Uterus (tissue), 4 donors: ENCODE results near the gene TTC31. TPM values are rescaled to one million over a fixed set of nuclear protein-coding genes. Genes with fewer than 3 reads are reported as not detected.

Experiments used
- DNase-seq, 2 donors: peaks; one replicate each; pipeline ENCODE4 v3.0.0-alpha.2; 2019 to 2020
- H3K27ac ChIP-seq, 2 donors: fragments of 200-600 bp; sonication (generic); 1 replicate in 1 of 2; 2 replicates in 1 of 2; pipeline ENCODE4 v1.5.1; 2016 to 2018
- H3K27me3 ChIP-seq, 2 donors: fragments of 200-600 bp; sonication (generic); one replicate each; pipeline ENCODE4 v1.5.1; 2018 to 2019; ENCODE audit warnings: control low read depth in 1 of 2
- H3K36me3 ChIP-seq, 2 donors: fragments of 200-600 bp; sonication (generic); one replicate each; pipeline ENCODE4 v1.5.1; 2019; ENCODE audit warnings: control low read depth in 1 of 2
- H3K4me1 ChIP-seq, 2 donors: fragments of 200-600 bp; sonication (generic); one replicate each; pipeline ENCODE4 v1.5.1; 2018 to 2019; ENCODE audit warnings: control low read depth in 1 of 2
- H3K4me3 ChIP-seq, 2 donors: fragments of 200-600 bp; sonication (generic); 1 replicate in 1 of 2; 2 replicates in 1 of 2; pipeline ENCODE4 v1.5.1; 2018 to 2019; ENCODE audit warnings: mild to moderate bottlenecking in 1 of 2
- H3K9me3 ChIP-seq, 2 donors: fragments of 200-600 bp; sonication (generic); one replicate each; pipeline ENCODE4 v1.5.1; 2019; ENCODE audit warnings: control low read depth in 1 of 2
- POLR2A ChIP-seq, 2 donors: fragments of 450-650 bp; IDR thresholded peaks; one replicate each; pipeline ENCODE4 v1.6.1; 2016; ENCODE audit warnings: antibody characterized with exemption in 2 of 2, mild to moderate bottlenecking in 1 of 2, moderate library complexity in 1 of 2
- intact Hi-C: fragments of 100-400 bp; cut with DNase I; formaldehyde crosslinking; loops from one replicate; pipeline ENCODE4 v1.15.1; 2023; ENCODE audit warnings: low total_unique reads
- total RNA-seq, 4 donors: library from RNA; depleted of rRNA in 3 of 4; stranded (reverse); fragments of >200 nt in 3 of 4; gene quantifications; one replicate each; pipeline versions ENCODE4 v1.1.0 to v1.2.4, GENCODE V29; 2014 to 2023
- TF ChIP-seq, protein P1 (sequence below), 4 experiments: fragments of 200-600 bp in 2 of 4; fragments of 450-650 bp in 2 of 4; sonication (generic) in 2 of 4; IDR thresholded peaks; one replicate each; pipeline ENCODE4 v1.5.1; 2016 to 2019; ENCODE audit warnings: antibody characterized with exemption in 4 of 4, mild to moderate bottlenecking in 2 of 4, moderate library complexity in 1 of 4
- donor health status: DM: yes; HTN: yes; CAD: no.

The TTC31 gene
- total RNA-seq, 4 donors from 2014 or later: 8.5 to 29.2 (median 17.5) TPM

DNA sequence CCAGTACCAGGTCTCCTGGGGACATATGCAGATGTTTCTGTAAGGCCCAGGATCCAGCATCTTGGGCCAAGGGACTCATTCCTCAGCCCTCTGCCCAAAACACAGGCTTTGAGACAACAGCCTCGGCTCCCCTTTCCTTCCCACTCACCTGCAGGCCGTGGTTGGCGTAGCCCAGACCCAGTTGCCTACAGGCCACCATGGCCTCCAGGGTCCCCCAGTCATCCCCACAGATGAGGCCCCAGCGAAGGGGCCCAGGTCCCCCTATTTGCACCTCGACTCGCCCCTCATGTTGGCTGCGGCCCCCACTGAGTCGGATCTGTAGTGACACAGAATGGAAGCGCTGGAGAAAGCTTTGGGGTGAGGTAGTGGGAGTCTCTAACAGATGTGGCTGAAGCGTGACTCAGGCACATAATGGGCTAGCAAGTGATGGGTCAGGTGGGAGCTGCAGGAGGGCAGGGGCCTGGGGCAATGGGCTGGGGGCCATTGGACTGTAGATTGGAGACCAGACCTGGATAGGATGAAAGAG lies 52.6 kb downstream of the TTC31 start:
- no peak for DNase-seq
- TF ChIP-seq, protein P1, sequence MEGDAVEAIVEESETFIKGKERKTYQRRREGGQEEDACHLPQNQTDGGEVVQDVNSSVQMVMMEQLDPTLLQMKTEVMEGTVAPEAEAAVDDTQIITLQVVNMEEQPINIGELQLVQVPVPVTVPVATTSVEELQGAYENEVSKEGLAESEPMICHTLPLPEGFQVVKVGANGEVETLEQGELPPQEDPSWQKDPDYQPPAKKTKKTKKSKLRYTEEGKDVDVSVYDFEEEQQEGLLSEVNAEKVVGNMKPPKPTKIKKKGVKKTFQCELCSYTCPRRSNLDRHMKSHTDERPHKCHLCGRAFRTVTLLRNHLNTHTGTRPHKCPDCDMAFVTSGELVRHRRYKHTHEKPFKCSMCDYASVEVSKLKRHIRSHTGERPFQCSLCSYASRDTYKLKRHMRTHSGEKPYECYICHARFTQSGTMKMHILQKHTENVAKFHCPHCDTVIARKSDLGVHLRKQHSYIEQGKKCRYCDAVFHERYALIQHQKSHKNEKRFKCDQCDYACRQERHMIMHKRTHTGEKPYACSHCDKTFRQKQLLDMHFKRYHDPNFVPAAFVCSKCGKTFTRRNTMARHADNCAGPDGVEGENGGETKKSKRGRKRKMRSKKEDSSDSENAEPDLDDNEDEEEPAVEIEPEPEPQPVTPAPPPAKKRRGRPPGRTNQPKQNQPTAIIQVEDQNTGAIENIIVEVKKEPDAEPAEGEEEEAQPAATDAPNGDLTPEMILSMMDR (IDR thresholded peaks at IDR 0.05): no peak
- TF ChIP-seq POLR2A (IDR thresholded peaks at IDR 0.05): no peak
- intact Hi-C loops: no loop called here

DNA sequence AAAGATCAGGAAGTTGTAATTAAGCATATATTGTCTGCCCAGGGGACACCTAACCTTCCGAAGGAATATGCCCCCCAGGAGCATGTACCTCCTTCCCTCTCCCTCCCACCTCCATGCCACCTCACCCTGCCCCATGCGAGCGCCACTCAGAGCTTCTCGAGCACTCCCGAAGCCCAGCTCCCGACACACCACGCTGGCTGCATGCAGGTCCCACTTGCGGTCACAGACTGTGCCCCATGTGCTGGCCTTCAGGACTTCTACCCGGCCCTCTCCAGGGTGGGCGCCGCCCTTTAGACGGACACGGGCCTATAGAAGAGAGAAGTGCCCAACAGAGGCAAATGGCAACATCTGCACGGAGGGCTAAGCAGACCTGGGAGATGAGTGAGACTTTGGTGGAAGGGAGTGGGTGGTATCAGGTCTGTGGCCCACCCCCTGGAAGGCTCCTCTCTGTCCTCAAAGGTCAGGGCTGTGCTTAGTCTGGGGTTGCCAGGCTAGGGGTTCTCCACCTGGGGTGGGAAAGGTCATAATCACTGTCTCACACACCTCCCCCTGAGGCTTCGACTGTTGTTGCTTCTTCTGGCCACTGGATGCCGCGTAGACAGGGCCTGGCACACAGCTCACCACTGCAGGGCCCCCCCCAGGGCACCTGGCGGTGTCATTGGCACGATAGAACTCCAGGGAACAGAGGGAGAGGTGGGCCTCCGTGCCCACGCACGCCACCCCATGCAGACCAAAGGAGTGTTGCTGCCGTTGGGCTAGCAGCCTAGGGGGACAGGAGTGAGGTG lies 53.5 kb downstream of the TTC31 start:
- H3K27ac ChIP-seq: no peak overlapping the region
- DNase-seq: no peak
- no peak for TF ChIP-seq POLR2A (IDR thresholded peaks at IDR 0.05)
- TF ChIP-seq, protein P1 (IDR thresholded peaks at IDR 0.05): no peak
- H3K36me3 ChIP-seq: no peaks in the 10 kb centered on the region
- no peaks in the 10 kb centered on the region for H3K9me3 ChIP-seq
- no peaks in the 10 kb centered on the region for H3K4me1 ChIP-seq
- no peak overlapping the region for H3K4me3 ChIP-seq
- intact Hi-C loops: no loop called here
- H3K27me3 ChIP-seq: no peaks in the 10 kb centered on the region

More for the DNA sequence above, 52.6 kb downstream of the TTC31 start:
- Histone ChIP-seq H3K27ac (no peak overlapping the region), H3K4me1 (peaks cover 0 to 4% of the 10 kb centered on the region in 2 donors), H3K36me3 (no peaks in the 10 kb centered on the region), H3K4me3 (no peak overlapping the region), H3K9me3 (no peaks in the 10 kb centered on the region), H3K27me3 (no peaks in the 10 kb centered on the region)

DNA sequence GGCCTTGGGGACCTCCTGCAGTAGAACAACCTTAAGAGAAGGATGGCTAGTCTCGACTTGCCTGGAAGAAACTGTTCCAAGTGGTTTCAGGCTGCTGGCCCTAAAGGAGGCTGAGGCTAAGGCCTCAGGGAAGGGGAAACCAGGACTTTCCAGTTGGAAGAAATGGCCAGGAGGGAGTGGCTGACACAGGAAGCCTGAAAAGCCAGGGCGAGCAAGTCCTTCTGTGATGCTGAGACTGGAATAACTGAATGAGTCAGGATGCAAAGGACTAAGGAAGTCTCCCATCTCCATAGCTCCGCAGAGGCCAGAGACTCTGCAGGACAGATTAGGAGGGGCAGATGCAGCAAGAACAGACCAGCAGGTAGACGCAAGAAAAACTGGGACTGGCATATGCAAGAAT lies 54.3 kb downstream of the TTC31 start:
- no peak overlapping the region for H3K4me3 ChIP-seq
- H3K36me3 ChIP-seq: no peaks in the 10 kb centered on the region
- TF ChIP-seq, protein P1 (IDR thresholded peaks at IDR 0.05): no peak
- no peak for TF ChIP-seq POLR2A (IDR thresholded peaks at IDR 0.05)
- no peaks in the 10 kb centered on the region for H3K4me1 ChIP-seq
- no peak for DNase-seq
- H3K27me3 ChIP-seq: no peaks in the 10 kb centered on the region
- intact Hi-C loops: no loop called here
- no peak overlapping the region for H3K27ac ChIP-seq
- no peaks in the 10 kb centered on the region for H3K9me3 ChIP-seq

DNA sequence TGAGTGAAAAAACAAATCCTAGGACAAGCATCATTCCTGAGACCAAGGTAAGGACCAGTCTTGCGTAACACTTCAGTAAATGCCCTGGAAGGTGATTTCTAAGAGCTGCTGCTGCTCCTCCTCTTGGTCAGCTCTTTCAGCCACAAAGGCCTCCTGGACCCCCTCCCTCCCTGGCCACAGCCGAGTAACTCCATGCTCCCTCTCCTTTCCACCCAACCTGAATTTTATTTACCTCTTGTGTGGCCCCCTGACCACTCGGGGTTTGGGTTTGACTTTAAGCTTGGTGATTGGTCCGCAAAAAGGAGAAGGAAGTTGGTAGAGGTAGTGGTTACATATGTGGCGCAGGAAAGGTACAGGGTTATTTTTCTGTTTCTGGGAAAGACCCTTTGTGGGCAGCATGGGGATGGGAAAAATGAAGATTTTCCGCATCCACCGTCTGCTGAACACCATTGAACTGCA lies 56.0 kb downstream of the TTC31 start:
- TF ChIP-seq, protein P1 (IDR thresholded peaks at IDR 0.05): no peak
- TF ChIP-seq POLR2A (IDR thresholded peaks at IDR 0.05): no peak
- Histone ChIP-seq H3K4me1 (no peaks in the 10 kb centered on the region), H3K9me3 (no peaks in the 10 kb centered on the region), H3K27ac (no peak overlapping the region), H3K27me3 (no peaks in the 10 kb centered on the region), H3K4me3 (no peak overlapping the region), H3K36me3 (no peaks in the 10 kb centered on the region)
- no peak for DNase-seq
- intact Hi-C loops: no loop called here

- Histone ChIP-seq H3K4me1 (no peaks in the 10 kb centered on the region), H3K36me3 (no peaks in the 10 kb centered on the region), H3K4me3 (no peak overlapping the region), H3K27me3 (no peaks in the 10 kb centered on the region), H3K9me3 (no peaks in the 10 kb centered on the region), H3K27ac (no peak overlapping the region)
- DNase-seq: no peak
- TF ChIP-seq POLR2A (IDR thresholded peaks at IDR 0.05): no peak
- TF ChIP-seq, protein P1 (IDR thresholded peaks at IDR 0.05): no peak
- intact Hi-C loops: no loop called here
Measured at GRCh38 chr2:74540291-74540690, 57.4 kb downstream of the TTC31 start.
